HG03442 (cell line): ENCODE results near the gene NAV1.
"Not testable (repeated sequence)": the region's sequence is repeated elsewhere in the genome, so short reads cannot be mapped to it uniquely, and the experiment has no call there.

Source experiments
- ATAC-seq: cut with Tn5 transposase; IDR thresholded peaks from one replicate; pipeline ENCODE4 v1.9.1; 2021; ENCODE audit warnings: mild to moderate bottlenecking, moderate library complexity; ENCODE audit not compliant: unreplicated experiment

The NAV1 gene

DNA sequence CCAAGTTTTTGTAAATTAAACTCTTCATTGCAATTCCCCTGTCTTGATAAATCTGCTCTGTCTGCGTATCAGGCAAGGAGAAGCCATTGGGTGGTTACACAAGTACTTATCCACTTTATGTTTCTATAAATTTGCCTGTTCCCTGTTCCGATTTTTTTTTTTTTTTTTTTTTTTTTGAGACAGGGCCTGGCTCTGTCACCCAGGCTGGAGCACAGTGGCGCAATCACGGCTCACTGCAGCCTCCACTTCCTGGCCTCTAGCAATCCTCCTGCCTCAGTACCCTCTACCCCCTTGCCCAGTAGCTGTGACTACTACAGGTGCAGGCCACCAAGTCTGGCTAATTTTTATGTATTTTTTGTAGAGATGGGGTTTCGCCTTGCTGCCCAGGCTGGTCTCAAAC is 20.9 kb upstream of the NAV1 start:
- no peak for ATAC-seq

DNA sequence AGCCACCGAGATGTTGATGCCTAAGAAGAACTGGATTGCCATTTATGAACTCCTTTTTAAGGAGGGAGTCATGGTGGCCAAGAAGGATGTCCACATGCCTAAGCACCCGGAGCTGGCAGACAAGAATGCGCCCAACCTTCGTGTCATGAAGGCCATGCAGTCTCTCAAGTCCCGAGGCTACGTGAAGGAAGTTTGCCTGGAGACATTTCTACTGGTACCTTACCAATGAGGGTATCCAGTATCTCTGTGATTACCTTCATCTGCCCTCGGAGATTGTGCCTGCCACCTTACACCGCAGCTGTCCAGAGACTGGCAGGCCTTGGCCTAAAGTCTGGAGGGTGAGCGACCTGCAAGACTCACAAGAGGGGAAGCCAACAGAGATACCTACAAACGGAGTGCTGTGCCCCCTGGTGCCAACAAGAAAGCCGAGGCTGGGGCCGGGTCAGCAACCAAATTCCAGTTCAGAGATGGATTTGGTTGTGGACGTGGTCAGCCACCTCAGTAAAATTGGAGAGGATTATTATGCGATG is 18.8 kb upstream of the NAV1 start:
- ATAC-seq = not testable (repeated sequence)

DNA sequence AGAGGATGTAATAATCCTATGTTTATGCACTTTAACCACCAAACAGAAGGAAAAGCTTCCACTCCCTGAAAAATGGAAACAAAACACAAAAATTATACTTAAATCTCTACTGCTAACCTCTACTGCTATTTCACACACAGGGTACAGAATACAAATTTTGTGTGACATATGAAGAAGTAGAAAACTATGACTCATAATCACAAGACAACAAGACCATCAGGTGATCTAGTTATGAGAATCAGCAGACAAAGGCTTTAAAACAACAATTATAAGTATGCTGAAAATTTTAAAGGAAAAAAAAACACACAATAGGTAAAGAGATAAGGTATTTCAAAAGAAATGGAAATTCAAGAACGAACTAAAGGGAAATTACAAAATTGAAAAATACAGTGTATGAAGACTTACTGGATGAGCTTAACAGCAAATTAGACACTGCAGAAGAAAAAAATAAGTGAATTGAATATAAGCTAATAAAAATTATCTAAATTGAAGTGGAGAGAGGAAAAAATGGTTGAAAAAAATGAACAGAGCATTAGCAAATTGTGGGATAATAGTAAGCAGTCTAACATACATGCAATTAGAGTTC is 13.6 kb upstream of the NAV1 start:
- ATAC-seq = no peak

DNA sequence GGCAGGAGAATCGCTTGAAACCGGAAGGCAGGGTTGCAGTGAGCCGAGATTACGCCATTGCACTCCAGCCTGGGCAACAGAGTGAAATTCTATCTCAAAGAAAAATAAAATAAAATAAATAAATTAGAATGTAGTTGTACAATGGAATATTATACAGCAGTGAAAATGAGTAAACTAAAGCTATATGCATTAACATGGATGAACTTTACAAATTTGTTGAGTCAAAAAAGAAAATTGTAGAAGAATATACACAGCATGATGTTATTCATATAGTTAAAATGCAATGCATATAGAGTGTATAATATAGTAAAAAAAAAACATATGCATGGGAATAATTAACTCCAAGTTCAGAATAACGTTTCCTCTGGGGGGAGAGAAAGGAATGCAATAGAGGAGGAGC is 11.0 kb upstream of the NAV1 start:
- ATAC-seq = no peak

DNA sequence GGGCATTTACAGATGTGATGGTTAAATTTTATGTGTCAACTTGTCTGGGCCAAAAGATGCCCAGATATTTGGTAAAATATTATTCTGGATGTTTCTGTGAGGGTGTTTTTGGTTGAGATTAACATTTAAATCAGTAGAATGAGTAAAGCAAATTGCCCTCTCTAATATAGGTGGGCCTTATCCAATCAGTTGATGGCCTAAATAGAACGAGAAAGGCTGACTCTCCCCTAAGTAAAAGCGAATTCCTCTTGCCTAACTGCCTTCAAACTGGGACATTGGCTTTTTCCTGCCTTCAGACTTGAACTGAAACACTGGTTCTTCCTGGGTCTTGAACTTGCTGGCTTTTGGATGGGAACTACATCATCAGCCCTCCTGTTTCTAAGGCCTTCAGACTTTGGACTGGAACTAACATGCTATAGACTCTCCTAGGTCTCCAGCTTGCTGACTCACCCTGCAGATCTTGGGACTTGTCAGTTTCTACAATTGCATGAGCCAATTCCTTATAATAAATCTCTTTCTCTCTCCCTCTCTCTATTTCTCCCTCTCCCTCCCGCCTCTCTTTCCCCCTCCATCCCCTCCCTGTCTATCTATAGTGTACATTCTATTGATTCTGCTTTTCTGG is 10.2 kb upstream of the NAV1 start:
- no peak for ATAC-seq

DNA sequence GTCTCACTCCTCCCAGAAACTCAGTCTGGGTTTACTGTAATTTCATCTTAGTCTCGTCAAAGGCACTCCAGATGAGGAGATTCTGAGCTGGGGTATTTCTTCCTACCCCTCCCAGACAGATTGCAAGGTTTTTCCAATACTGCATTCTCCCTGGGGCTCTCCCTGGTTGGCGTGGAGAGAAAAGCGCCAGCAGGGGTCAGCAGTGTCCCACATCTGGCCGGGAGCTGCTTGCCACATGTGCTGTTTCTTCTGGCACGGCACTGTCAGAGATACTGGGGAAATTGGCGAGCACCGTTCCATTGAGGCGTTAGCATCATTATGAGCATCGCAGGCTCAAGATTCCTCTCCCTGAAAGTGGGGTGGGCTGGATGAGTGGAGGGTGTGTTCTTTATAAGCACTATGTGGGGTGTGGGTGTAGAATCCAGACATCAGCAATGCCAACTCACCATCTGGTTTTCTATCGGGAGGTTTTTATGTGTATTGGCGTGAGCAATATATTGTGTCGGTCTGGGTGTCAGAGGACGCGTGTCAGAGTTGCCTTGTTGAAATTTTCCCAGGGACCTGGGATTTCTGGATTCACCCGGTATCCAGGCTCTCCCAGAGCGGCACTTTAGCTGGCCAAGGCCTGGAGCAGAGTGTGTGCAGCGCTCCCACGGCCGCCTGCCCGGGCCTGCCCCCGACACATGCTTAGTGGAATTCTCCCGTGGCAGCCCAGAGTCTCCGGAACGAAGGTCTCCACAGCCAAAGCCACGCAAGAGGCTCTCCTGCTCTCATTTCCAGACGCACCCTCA is 8.0 kb upstream of the NAV1 start:
- no peak for ATAC-seq

DNA sequence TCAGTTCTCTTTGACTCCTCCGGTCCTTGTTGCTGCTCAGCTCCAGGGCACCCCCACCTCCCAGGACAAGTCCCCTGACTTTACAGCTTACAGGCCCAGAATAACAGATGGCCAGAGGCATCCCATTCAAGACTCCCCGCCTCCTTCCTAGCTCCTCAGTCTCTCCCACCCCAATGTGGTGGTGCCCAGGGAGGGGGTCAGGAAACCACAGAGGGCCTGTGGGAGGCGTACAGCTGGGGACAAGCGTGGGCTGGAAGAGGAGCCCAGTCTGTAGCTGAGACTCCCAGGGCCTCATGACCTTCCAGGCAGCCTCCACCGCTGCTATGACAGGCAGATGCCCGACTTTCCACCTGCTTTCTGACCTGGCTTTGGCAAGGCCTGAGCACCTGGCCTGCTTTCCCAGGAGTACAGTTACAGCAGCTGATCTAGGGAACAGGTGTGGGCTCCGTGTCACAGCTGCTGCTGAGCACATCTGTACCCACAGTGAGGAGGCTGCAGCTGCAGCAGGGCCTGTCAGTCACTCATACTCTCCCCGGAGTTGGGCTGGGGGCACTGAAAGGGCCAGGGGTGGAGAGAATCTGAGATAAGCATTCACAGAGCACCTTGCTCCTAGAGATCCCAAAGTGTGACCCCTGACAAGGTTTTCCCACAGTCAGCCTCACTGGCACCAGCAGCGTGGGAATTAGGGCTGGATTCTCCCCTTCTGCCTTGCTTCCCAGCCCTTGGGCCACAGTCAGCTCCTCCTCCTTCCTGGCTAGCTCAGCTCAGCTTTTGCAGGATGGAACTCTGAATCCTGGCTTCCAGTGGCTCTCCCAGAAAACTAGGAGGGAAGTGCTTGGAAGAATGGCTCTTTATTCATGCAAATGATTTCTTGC is 7.1 kb upstream of the NAV1 start:
- no peak for ATAC-seq

DNA sequence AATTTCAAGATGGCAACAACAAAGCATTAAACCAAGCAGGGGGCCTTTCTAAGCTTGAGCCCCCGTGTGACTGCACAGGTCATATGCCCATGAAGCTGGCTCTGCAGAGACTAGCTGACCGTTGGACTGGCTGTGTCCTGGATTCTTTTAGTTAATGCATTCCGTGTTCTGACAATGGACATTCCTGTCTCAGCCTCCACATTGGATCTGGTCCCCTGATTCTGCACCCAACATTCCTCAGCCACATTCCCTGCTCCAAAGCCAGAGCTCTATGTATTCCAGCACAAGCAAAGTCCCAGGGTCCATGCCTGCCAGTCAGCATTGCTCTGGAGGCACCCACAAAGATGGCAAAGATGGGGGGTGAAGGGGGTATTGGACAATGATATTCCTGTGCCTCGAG is 5.1 kb upstream of the NAV1 start:
- no peak for ATAC-seq

DNA sequence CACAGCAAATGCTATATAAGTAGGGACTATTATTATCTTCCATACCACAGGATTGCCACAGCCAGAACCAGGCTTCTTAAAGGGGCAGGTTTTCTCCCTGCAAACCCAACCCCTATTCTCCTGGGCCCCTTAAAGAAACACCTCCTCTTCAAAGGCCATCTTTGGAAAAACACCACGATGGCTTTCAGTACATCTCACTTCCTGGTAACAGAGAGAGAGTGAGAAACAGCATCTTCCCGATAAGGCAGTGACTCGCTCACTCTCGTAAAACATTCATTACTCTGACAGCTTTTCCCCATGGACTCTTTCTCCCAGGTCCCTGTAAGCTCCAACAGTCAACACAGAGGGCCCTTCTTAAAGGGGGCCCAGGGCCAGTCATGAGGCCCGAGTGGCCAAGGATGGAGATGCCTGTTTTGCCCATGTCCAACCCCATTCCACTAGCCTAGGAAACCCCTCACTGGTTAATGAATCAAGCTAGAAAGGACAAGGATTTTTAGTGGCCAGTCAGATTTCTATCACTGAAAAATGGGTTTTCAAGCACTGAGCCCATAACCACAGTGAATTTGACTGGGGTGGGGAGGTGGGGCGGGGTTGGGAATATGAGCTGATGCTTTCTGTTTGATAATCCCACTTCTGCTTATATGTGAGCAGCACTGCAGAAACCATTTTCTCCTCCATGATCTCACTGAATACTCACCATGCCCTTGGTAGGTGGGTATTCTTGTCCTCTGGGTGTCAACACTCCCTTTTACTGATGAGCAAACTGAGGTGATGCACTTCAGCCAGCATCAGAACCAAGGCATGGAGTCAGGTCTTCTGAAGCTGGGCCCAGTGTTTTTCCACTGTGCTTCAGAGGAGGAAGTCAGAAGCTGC is 3.6 kb upstream of the NAV1 start:
- ATAC-seq = no peak

DNA sequence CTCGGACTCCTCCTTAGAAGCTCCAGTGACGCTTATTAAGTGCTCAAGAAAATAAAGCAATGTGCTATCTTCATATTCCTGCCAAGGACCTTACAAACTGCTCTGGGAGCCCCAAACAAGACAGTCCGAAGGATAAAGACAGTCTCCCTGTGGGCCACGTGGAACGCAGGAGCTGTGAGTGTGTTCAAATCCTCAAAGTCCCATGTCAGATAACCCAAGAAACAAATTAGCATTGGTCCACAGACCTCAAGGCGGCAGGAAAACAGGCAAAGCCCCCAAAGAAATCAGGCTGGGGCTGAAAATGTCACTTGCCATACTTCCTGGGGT is 3.0 kb upstream of the NAV1 start:
- ATAC-seq = no peak

DNA sequence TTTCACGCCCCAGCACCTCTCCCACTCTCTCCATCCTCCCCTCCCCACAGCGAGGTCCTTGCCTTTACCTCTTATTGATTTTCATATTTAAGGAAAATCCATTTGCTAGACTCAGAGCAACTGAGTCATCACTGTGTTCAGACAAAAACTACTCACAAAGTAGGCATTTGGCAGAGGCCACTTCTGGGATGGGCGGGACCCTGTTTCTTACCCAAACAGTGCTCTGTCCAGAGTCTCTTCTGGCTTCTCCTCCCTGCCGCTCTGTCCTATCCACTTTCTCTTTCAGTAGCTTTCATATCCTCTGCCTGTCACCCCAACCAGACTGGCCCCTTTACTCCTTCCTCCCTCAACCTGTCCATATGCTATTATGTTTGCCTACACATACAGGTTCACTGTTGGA is 2.4 kb upstream of the NAV1 start:
- ATAC-seq = no peak

DNA sequence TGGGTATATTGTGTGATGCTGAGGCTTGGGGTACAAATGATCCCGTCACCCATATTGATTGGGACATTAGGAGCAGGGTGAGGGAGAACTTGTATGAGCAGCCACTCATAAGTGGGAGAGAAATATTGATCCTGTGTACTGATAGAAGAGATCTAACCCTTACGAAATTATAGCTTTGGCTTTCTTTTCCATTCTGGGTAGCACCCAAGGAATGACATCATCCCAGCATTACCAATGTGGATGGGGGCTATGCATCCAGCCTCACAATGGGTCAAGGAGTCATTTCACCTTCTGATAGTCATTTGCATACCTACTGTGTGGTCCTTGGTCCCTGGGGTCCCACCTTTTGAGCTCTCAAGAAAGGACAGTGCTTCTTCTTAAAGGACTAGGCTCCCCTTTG is 1.9 kb upstream of the NAV1 start:
- ATAC-seq = no peak

DNA sequence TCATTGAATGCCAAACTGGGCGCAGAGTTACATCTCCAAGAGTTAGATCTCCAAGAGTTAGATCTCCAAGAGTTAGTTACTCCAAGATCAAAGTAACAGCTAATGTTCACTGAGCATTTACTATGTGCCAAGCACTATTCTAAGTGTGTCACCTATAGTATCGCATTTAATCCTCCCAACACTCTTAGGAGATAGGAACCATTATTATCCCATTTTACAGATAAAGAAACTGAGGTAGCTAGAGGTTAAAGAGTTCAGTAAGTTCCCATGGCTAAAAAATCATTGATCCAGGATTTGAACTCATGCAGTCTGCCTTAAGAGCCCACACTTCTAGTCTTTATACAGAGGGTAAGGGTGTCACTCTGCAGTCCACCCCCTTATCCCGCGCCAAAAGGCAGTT is 1.5 kb upstream of the NAV1 start:
- no peak for ATAC-seq

DNA sequence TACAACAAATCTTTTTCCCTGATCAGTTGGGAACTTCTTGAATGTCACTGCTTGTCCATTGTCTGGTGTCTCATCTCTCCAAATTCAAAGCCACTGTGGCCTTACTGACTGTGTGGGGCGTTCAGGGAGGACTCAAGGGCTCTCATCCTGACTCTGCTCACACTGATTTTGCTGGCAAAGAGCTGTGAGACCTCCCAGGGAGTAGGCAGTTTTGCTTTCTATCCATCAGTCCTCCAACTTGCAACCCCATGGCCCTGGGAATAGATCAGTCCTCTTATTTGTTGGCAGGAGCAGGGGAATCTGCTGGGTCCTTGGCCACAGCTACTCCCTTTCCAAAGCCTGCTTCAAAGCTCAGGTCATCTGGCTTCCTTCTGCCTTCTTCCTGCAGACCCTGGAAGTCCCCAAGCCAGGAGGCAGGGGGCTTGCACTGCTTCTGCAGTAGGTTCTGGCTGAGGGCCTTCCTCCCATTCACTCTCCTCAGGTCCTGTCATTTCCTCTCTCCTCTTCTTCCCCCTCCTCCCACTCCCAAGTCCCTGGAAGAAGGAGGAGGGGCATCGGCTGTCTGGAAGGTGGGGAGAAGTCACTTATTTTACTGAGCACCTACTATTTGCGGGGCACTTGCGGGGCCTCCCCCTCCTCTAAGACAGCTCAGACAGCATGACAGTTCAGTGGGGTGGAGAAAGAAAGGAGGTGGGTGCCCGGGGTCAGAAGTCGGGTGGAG is 876 bp upstream of the NAV1 start:
- no peak for ATAC-seq

DNA sequence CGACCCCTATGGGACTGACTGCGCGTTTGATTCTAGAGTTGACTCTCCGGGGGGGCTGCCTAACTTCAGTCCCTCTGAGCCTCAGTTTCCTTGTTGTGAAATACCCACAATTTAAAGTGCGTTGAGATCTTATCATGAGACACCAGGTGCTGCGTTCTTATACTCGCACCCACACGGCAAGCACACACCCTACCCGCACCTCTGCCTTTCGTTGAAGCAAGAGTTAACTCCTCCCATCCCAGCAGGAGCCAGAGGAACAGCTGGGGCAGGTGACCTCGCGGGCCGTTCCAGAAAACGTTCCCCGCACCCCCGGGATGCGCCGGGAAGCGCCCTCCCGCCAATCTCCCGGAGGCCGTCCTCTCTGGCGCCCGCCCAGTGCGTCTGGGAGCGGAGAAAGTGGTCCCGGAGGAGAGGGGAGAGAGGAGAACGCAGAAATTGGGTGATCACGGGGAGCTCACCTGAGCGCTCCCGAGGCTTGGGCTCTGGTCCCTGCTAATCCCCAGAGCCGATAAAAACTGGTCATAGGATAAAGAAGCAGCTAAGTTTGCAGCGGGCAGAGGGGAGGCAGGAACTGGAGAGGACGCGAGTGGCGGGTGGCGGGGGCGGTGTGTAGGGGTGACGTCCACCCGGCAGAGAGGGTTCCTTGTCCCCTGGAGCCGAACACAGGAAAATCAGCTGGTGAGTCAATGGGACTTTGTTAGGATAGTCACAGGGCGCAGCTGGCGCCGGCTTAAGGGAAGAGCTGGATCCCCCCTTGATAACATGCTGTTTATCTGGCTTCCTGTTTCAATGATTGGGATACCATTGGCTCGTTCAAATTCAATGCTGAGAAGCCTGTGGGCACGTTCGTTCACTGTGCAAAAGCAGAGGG is 869 bp downstream of the NAV1 start:
- ATAC-seq = no peak

DNA sequence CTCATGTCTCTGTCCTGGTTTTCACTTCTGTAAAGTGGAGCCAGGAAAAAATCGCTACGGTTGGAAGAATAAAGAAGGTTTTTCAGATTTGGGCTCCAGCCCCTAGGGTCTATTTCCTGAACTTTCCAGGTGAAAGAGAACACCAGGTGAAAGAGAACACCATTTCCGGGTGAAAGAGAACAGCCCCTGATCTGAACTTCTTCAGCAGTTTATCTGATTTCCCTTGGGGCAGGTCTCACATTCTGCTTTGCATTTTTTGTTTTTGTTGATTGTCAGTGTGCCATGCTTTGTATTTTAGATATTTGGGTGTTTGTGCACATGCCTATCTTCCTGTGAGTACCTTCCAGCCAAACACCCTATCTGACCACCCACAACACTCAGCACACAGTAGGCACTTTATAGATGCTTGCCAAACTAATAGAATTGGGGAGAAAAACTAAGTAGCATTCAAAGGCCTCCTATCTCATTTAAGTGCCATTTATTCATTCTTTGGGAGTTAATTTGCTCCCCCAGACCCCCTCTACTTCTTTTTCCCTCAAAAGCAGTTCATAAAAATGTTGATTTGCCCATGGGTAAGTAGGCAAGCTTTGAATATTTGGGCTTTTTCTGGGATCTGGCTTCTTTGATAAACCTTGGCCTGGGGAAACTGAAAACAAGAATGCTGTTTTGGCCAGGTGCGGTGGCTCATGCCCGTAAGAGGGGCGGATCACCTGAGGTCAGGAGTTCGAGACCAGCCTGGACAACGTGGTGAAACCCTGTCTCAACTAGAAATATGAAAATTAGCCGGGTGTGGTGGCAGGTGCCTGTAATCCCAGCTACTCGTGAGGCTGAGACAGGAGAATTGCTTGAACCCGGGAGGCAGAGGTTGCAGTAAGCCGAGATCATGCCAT is 2.2 kb downstream of the NAV1 start:
- ATAC-seq = no peak

DNA sequence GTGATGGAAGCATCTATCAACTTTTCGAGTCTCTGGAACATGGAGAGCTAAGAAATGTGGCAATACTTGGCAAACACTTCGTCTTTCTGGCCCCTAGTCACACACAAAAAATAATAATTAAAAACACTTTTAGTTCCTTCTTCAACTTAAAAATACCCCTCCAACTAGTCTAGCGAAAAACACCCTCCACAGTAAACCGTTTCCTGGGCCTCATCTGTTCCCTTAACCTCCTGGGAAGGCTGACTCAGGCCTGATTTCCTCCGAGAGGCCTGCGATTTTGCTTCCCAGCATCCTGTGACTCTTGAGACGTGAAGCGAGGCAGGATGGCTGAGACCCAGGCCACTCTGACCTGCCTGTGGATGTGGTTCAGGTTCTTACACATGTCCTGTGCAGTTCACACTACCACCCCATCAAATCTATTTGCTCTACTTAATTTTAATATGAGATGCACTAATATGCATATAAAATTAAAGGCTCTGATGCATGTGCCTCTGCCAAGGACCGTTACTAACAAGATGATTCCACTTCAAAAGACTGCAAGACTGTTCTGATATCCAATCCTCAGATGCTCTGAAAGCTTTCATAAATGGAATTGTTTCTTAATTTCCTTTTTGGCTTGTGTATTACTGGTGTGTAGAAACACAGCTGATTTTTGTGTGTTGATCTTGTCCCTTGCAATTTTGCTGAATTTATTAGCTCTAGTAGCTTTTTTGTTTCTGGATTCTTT is 3.5 kb downstream of the NAV1 start:
- ATAC-seq = no peak
